Testis (tissue), 3 donors: ENCODE data around the gene SIGLEC8. TPM values are rescaled to one million over a fixed set of nuclear protein-coding genes. Genes with fewer than 3 reads are reported as not detected.

Experiments
- DNase-seq: peaks from one replicate; pipeline ENCODE4 v3.0.0-alpha.2; 2019
- H3K27ac ChIP-seq, 2 donors: fragments of 200-600 bp; sonication (generic); one replicate each; pipeline ENCODE4 v1.5.1; 2019
- H3K27me3 ChIP-seq: fragments of 200-600 bp; sonication (generic); one replicate; pipeline ENCODE4 v1.5.1; 2019
- H3K36me3 ChIP-seq: fragments of 200-600 bp; sonication (generic); one replicate; pipeline ENCODE4 v1.5.1; 2017; ENCODE audit warnings: low read depth; ENCODE audit errors: missing control alignments
- H3K4me1 ChIP-seq: fragments of 200-600 bp; sonication (generic); one replicate; pipeline ENCODE4 v1.5.1; 2019
- H3K4me3 ChIP-seq, 2 donors: fragments of 200-600 bp; sonication (generic); one replicate each; pipeline ENCODE4 v1.5.1; 2017 to 2019
- H3K9me3 ChIP-seq: fragments of 200-600 bp; sonication (generic); one replicate; pipeline ENCODE4 v1.5.1; 2017
- POLR2A ChIP-seq: fragments of 450-650 bp; IDR thresholded peaks from one replicate; pipeline ENCODE4 v1.6.1; 2017; ENCODE audit warnings: antibody characterized with exemption, mild to moderate bottlenecking, moderate library complexity
- WGBS, 2 donors: methylation state at CpG; one replicate each; pipeline ENCODE4 v1.1.5; 2018; 5-methylcytosine and 5-hydroxymethylcytosine counted together
- intact Hi-C: fragments of 100-400 bp; cut with DNase I; formaldehyde crosslinking; loops from one replicate; pipeline ENCODE4 v1.15.1; 2023; ENCODE audit warnings: low total_unique reads
- polyA plus RNA-seq: library from polyadenylated mRNA; stranded (reverse); fragments of 350-450 nt; fragmentation: Illumina TruSeq; extraction: RNeasy Lipid Tissue Mini Kit (QIAGEN cat#74804); gene quantifications from one replicate; pipeline ENCODE4 v1.2.3, GENCODE V29; 2014; ENCODE audit warnings: low read depth, low replicate concordance; ENCODE audit not compliant: insufficient read depth
- total RNA-seq, 2 donors: library from RNA; depleted of rRNA; stranded (reverse); fragments of >200 nt; gene quantifications; one replicate each; pipeline ENCODE4 v1.2.3, GENCODE V29; 2016
- TF ChIP-seq, protein P1 (sequence below), 3 experiments: fragments of 450-650 bp in 2 of 3; fragments of 200-600 bp in 1 of 3; sonication (generic) in 1 of 3; IDR thresholded peaks; one replicate each; pipeline ENCODE4 v1.5.1; 2016 to 2019; ENCODE audit warnings: antibody characterized with exemption in 3 of 3, mild to moderate bottlenecking in 2 of 3, moderate library complexity in 1 of 3

Gene SIGLEC8
- total and polyA plus RNA-seq, 3 donors from 2014 or later: 0.31 to 3.1 (median 0.61) TPM

DNA sequence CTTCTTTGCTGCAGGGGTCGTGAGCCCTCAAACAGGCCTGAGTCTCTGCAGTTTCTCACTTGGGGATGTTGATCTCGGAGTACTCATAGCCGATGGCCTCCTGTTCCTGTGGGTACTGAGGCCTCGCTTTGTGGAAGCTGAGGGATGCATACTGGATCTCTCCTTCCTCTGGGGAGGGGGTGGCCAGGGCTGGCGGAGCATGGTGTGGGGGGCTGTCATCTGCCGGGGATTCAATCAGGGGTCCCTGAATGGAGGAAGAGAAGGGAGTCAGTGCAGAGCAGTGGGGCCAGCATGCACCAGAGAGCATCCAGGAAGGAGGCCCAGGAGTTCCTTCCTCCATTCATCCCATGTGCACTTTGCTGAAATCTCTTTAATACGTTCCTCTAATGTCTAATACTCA lies 33.3 kb upstream of the SIGLEC8 start:
- Histone ChIP-seq H3K36me3 (no peaks in the 10 kb centered on the region), H3K27ac (no peak overlapping the region), H3K9me3 (no peaks in the 10 kb centered on the region), H3K4me1 (no peaks in the 10 kb centered on the region), H3K27me3 (no peaks in the 10 kb centered on the region), H3K4me3 (no peak overlapping the region)
- TF ChIP-seq POLR2A: no peak
- intact Hi-C loops: no loop called here
- WGBS, 2 donors: 69 to 72% methylated on average over 7 of the region's 7 CpGs
- DNase-seq: no peak

DNA sequence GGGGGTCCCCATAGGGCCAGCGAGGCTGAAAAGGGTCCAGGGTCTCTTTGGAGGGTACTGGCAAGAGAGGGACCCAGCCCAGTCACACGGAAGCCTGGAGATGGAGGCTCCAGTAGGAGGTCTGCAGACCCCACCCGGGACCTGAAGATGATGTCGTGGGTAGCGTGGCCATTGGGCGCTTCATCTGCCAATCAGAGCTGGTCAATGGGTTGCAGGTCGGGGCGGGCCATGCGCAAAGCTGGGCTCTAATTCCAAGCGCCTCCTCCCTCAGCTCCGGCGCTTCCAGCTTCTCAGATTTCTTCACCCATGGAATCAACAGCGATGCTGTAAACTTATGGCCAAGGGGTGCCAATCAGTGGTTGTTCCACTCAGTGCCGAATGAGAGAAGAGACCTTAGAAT lies 32.4 kb upstream of the SIGLEC8 start:
- intact Hi-C loops: no loop called here
- H3K4me3 ChIP-seq: no peak overlapping the region

DNA sequence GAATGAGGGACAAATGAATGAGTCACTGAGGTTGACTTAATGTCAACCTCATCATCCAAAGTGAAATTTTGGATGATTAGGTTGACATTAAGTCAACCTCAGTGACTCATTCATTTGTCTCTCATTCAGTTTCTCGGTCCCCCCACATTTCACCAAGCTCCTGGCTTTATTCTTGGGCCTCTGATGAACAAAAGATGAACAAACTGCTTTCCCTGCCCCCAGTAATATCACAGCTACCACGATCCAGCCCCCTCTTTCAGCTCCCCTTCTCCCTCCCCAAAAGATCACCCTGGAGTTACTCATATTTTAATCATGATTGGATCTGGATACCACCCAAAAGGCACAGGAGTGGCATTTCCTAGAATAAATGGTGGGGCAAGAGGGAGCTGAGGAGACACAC lies 30.9 kb upstream of the SIGLEC8 start:
- Histone ChIP-seq H3K27me3 (no peaks in the 10 kb centered on the region), H3K4me3 (no peak overlapping the region), H3K9me3 (no peaks in the 10 kb centered on the region), H3K36me3 (no peaks in the 10 kb centered on the region), H3K4me1 (no peaks in the 10 kb centered on the region), H3K27ac (no peak overlapping the region)
- 70 to 71% methylated on average over 2 of the region's 2 CpGs for WGBS, 2 donors
- DNase-seq: no peak
- intact Hi-C loops: no loop called here
- TF ChIP-seq POLR2A: no peak
- TF ChIP-seq, protein P1, sequence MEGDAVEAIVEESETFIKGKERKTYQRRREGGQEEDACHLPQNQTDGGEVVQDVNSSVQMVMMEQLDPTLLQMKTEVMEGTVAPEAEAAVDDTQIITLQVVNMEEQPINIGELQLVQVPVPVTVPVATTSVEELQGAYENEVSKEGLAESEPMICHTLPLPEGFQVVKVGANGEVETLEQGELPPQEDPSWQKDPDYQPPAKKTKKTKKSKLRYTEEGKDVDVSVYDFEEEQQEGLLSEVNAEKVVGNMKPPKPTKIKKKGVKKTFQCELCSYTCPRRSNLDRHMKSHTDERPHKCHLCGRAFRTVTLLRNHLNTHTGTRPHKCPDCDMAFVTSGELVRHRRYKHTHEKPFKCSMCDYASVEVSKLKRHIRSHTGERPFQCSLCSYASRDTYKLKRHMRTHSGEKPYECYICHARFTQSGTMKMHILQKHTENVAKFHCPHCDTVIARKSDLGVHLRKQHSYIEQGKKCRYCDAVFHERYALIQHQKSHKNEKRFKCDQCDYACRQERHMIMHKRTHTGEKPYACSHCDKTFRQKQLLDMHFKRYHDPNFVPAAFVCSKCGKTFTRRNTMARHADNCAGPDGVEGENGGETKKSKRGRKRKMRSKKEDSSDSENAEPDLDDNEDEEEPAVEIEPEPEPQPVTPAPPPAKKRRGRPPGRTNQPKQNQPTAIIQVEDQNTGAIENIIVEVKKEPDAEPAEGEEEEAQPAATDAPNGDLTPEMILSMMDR (IDR thresholded peaks at IDR 0.05): no peak

More for the DNA sequence above, 32.4 kb upstream of the SIGLEC8 start:
- H3K27ac ChIP-seq: no peak overlapping the region
- DNase-seq: peak; percentile 78
- no peaks in the 10 kb centered on the region for H3K9me3 ChIP-seq
- no peaks in the 10 kb centered on the region for H3K4me1 ChIP-seq
- TF ChIP-seq, protein P1 (IDR thresholded peaks at IDR 0.05): no peak
- TF ChIP-seq POLR2A: no peak
- H3K36me3 ChIP-seq: no peaks in the 10 kb centered on the region
- 32% methylated on average over 14 of the region's 14 CpGs for WGBS, 2 donors
- no peaks in the 10 kb centered on the region for H3K27me3 ChIP-seq

DNA sequence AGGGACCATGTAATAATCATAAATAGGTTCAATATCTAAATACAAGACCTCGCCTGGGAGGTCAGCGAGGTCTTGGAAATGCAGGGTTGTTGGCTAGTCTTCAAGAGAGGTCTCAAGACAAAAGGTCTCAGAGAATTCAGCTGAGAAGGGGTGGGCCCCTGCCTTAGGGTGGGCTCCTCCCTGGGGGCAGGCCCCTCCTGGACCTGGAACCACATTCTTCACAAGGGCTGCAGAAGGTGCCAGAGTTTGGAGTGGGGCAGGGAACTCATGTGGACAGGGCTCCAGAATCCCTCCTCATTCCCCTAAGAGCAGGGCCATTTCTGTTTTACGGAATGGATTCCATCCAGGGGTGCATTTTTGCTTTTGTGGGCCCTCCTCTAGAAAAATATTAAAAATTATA lies 30.2 kb upstream of the SIGLEC8 start:
- no peak for DNase-seq
- H3K4me3 ChIP-seq: no peak overlapping the region
- H3K9me3 ChIP-seq: no peaks in the 10 kb centered on the region
- intact Hi-C loops: no loop called here
- H3K27ac ChIP-seq: no peak overlapping the region
- no peaks in the 10 kb centered on the region for H3K27me3 ChIP-seq
- 72 to 75% methylated on average over 3 of the region's 3 CpGs for WGBS, 2 donors
- no peaks in the 10 kb centered on the region for H3K4me1 ChIP-seq
- no peak for TF ChIP-seq POLR2A
- TF ChIP-seq, protein P1 (IDR thresholded peaks at IDR 0.05): no peak
- H3K36me3 ChIP-seq: no peaks in the 10 kb centered on the region

DNA sequence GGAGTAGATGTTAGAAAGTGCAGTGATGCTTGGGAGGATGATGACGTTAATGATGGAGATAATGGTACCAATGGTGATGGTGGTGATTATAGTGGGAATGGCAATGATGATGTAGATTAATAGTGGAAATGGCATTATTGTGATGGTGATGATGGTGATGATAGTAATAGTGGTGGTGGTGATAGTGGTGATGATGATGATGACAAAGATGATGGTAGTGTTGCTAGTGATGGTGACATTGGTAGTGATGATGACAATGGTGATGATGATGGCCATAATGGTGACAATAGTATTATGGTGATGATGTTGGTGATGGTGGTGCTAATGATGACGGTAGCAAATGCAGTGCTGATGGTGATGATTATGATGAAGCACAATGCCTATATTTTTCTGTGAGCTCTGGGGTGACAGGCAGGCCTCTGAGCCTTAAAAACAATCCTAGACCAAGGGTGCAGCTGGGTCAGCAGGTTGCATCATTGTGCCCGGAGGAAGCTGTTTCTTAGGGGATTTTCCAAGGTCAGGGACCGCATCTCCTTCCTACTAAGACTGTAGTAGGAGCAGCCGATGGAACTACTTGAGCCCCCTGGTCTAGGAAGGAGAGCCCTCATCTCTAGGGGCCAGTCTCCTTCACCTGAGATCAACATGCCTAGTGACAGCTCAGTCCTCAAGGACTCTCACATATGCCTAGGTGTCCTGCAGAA lies 27.9 kb upstream of the SIGLEC8 start:
- TF ChIP-seq, protein P1 (IDR thresholded peaks at IDR 0.05): no peak
- no peak for TF ChIP-seq POLR2A
- H3K4me1 ChIP-seq: no peaks in the 10 kb centered on the region
- no peaks in the 10 kb centered on the region for H3K27me3 ChIP-seq
- 84 to 89% methylated on average over 4 to 5 of the region's 5 CpGs for WGBS, 2 donors
- intact Hi-C loops: no loop called here
- no peak overlapping the region for H3K4me3 ChIP-seq
- H3K36me3 ChIP-seq: no peaks in the 10 kb centered on the region
- no peaks in the 10 kb centered on the region for H3K9me3 ChIP-seq
- no peak for DNase-seq
- no peak overlapping the region for H3K27ac ChIP-seq
